ENCODE measurements around the gene GTPBP6.
"Not testable (repeated sequence)": the region's sequence is repeated elsewhere in the genome, so short reads cannot be mapped to it uniquely, and the experiment has no call there.

The GTPBP6 gene

GRCh38 chrX:291411-291901 lies 27.1 kb downstream of the GTPBP6 start:
- no peak for DNase-seq (ENCODE audit: low read depth)

- DNase-seq (ENCODE audit: low read depth) = no peak
Measured at GRCh38 chrX:290476-291166, 28.0 kb downstream of the GTPBP6 start.

GRCh38 chrX:288561-288991 lies 30.0 kb downstream of the GTPBP6 start:
- DNase-seq (ENCODE audit: low read depth) = no peak

- no peak for DNase-seq (ENCODE audit: low read depth)
Measured at GRCh38 chrX:287670-288069, 30.9 kb downstream of the GTPBP6 start.

GRCh38 chrX:285076-285677 lies 33.4 kb downstream of the GTPBP6 start:
- DNase-seq (ENCODE audit: low read depth) = no peak

- peak; percentile 62 for DNase-seq (ENCODE audit: low read depth)
Measured at GRCh38 chrX:283115-283845, 35.3 kb downstream of the GTPBP6 start.

GRCh38 chrX:282000-282681 lies 36.5 kb downstream of the GTPBP6 start:
- not testable (repeated sequence) for DNase-seq (ENCODE audit: low read depth)

- no peak for DNase-seq (ENCODE audit: low read depth)
Measured at GRCh38 chrX:281166-281999, 37.2 kb downstream of the GTPBP6 start, which contains the start of gene PLCXD1. PLCXD1 (plus strand) TSS chrX:281381; CDS start chrX:284188, 2,807 bp downstream.

- DNase-seq (ENCODE audit: low read depth) = not testable (repeated sequence)
Measured at GRCh38 chrX:280722-281121, 37.9 kb downstream of the GTPBP6 start.

GRCh38 chrX:279757-280604 lies 38.6 kb downstream of the GTPBP6 start:
- DNase-seq (ENCODE audit: low read depth) = not testable (repeated sequence)

- no peak for DNase-seq (ENCODE audit: low read depth)
Measured at GRCh38 chrX:276581-277201, 41.9 kb downstream of the GTPBP6 start.

GRCh38 chrX:275967-276580 lies 42.5 kb downstream of the GTPBP6 start:
- no peak for DNase-seq (ENCODE audit: low read depth)

GRCh38 chrX:275476-275966 lies 43.1 kb downstream of the GTPBP6 start:
- DNase-seq (ENCODE audit: low read depth) = no peak

- no peak for DNase-seq (ENCODE audit: low read depth)
Measured at GRCh38 chrX:274904-275475, 43.6 kb downstream of the GTPBP6 start.

GRCh38 chrX:270848-271367 lies 47.7 kb downstream of the GTPBP6 start:
- DNase-seq (ENCODE audit: low read depth) = no peak

- DNase-seq (ENCODE audit: low read depth) = no peak
Measured at GRCh38 chrX:267771-268261, 50.8 kb downstream of the GTPBP6 start.

GRCh38 chrX:265502-265901 lies 53.1 kb downstream of the GTPBP6 start:
- DNase-seq (ENCODE audit: low read depth) = no peak

GRCh38 chrX:264634-265455 lies 53.8 kb downstream of the GTPBP6 start:
- DNase-seq (ENCODE audit: low read depth) = no peak
